ENCODE data around the gene USF3.

Gene USF3

GRCh38 chr3:113685956-113686721, 10.3 kb downstream of the USF3 start:
- in situ Hi-C loops (cut with MboI; ENCODE audit: low sequenced_read_pairs, unreplicated experiment), result no loop called here
- no peak for DNase-seq (ENCODE audit: low spot score)
- no peak for TF ChIP-seq CTCF (IDR thresholded peaks at IDR 0.05; ENCODE audit: borderline replicate concordance, control extremely low read depth, extremely low read depth, insufficient read depth, missing control alignments)

GRCh38 chr3:113685124-113685523, 11.3 kb downstream of the USF3 start:
- in situ Hi-C loops (cut with MboI; ENCODE audit: low sequenced_read_pairs, unreplicated experiment), result no loop called here
- no peak for TF ChIP-seq CTCF (IDR thresholded peaks at IDR 0.05; ENCODE audit: borderline replicate concordance, control extremely low read depth, extremely low read depth, insufficient read depth, missing control alignments)
- no peak for DNase-seq (ENCODE audit: low spot score)

- no peak for TF ChIP-seq CTCF (IDR thresholded peaks at IDR 0.05; ENCODE audit: borderline replicate concordance, control extremely low read depth, extremely low read depth, insufficient read depth, missing control alignments)
- DNase-seq (ENCODE audit: low spot score), result no peak
- in situ Hi-C loops (cut with MboI; ENCODE audit: low sequenced_read_pairs, unreplicated experiment), result no loop called here
These were observed 12.1 kb downstream of the USF3 start for GRCh38 chr3:113684271-113684819.

- DNase-seq (ENCODE audit: low spot score), result no peak
- no peak for TF ChIP-seq CTCF (IDR thresholded peaks at IDR 0.05; ENCODE audit: borderline replicate concordance, control extremely low read depth, extremely low read depth, insufficient read depth, missing control alignments)
- in situ Hi-C loops (cut with MboI; ENCODE audit: low sequenced_read_pairs, unreplicated experiment), result no loop called here
These were observed 17.7 kb downstream of the USF3 start for GRCh38 chr3:113678773-113679172.

- in situ Hi-C loops (cut with MboI; ENCODE audit: low sequenced_read_pairs, unreplicated experiment), result no loop called here
- TF ChIP-seq CTCF (IDR thresholded peaks at IDR 0.05; ENCODE audit: borderline replicate concordance, control extremely low read depth, extremely low read depth, insufficient read depth, missing control alignments), result no peak
- DNase-seq (ENCODE audit: low spot score), result no peak
These were observed 18.7 kb downstream of the USF3 start for GRCh38 chr3:113677737-113678136.

- TF ChIP-seq CTCF (IDR thresholded peaks at IDR 0.05; ENCODE audit: borderline replicate concordance, control extremely low read depth, extremely low read depth, insufficient read depth, missing control alignments), result no peak
- no peak for DNase-seq (ENCODE audit: low spot score)
- in situ Hi-C loops (cut with MboI; ENCODE audit: low sequenced_read_pairs, unreplicated experiment), result no loop called here
These were observed 20.2 kb downstream of the USF3 start for GRCh38 chr3:113676261-113676660.
